NCI-H2081 treated with DMSO at 0.1 percent for 48 hours (cell line): ENCODE results near the gene ZNF554.

Experiments used
- DNase-seq: peaks from one replicate; lab custom pipeline; 2025; lab: John Stamatoyannopoulos, UW

ZNF554 gene

GRCh38 chr19:2819540-2820111, at the start of gene ZNF554:
Gene ZNF554, plus strand, starts transcription at chr19:2819868. Its CDS starts 204 bp downstream, at chr19:2820072.
- DNase-seq = peak; percentile 70

GRCh38 chr19:2770055-2771013, 49.3 kb upstream of the ZNF554 start:
- no peak for DNase-seq

GRCh38 chr19:2771786-2772674, 47.6 kb upstream of the ZNF554 start:
- DNase-seq = no peak

- no peak for DNase-seq
Measured at GRCh38 chr19:2774083-2774679, 45.5 kb upstream of the ZNF554 start.

- no peak for DNase-seq
Measured at GRCh38 chr19:2774953-2775555, 44.6 kb upstream of the ZNF554 start.

- DNase-seq = no peak
Measured at GRCh38 chr19:2775556-2776430, 43.9 kb upstream of the ZNF554 start.

GRCh38 chr19:2777952-2778683, 41.5 kb upstream of the ZNF554 start:
- no peak for DNase-seq

- no peak for DNase-seq
Measured at GRCh38 chr19:2779121-2779740, 40.4 kb upstream of the ZNF554 start.

- no peak for DNase-seq
Measured at GRCh38 chr19:2780284-2780683, 39.4 kb upstream of the ZNF554 start.

GRCh38 chr19:2782329-2782935, 37.2 kb upstream of the ZNF554 start:
- no peak for DNase-seq

GRCh38 chr19:2782936-2783780, 36.5 kb upstream of the ZNF554 start, which contains the start of gene SGTA:
Gene SGTA, minus strand, starts transcription at chr19:2783273. Its CDS starts 14,205 bp downstream, at chr19:2769068.
- DNase-seq = peak; percentile 96

- DNase-seq = no peak
Measured at GRCh38 chr19:2783781-2784145, 35.9 kb upstream of the ZNF554 start.

GRCh38 chr19:2785244-2785997, 34.2 kb upstream of the ZNF554 start, which contains the start of gene THOP1:
Gene THOP1, plus strand, starts transcription at chr19:2785503. Its CDS starts 160 bp downstream, at chr19:2785663.
- peak; percentile 91 for DNase-seq

GRCh38 chr19:2787115-2787514, 32.6 kb upstream of the ZNF554 start:
- no peak for DNase-seq

GRCh38 chr19:2788237-2788636, 31.4 kb upstream of the ZNF554 start:
- no peak for DNase-seq

- DNase-seq = no peak
Measured at GRCh38 chr19:2790194-2790556, 29.5 kb upstream of the ZNF554 start.
